SK-N-SH treated with all-trans-retinoic acid at 6 μM for 48 hours (cell line): ENCODE results near the gene PRSS21.

ENCODE experiments used
- ARNTL ChIP-seq: fragments of 450-650 bp; formaldehyde crosslinking; IDR thresholded peaks from 2 replicates; pipeline ENCODE4 v1.5.0; 2020; ENCODE audit warnings: low read depth, mild to moderate bottlenecking, moderate library complexity, borderline replicate concordance
- BACH2 ChIP-seq: fragments of 250-450 bp; sonication (Bioruptor Pico); IDR thresholded peaks from 2 replicates; pipeline ENCODE4 v1.9.0; 2021; ENCODE audit warnings: mild to moderate bottlenecking, borderline replicate concordance
- CREB5 ChIP-seq: fragments of 250-450 bp; sonication (Bioruptor Pico); IDR thresholded peaks from 2 replicates; pipeline ENCODE4 v1.5.1; 2020; ENCODE audit warnings: low read depth, mild to moderate bottlenecking, moderate library complexity
- CSRNP3 ChIP-seq: fragments of 250-450 bp; sonication (Bioruptor Pico); IDR thresholded peaks from 2 replicates; pipeline ENCODE4 v1.5.1; 2021; ENCODE audit warnings: mild to moderate bottlenecking, moderate library complexity
- ESRRG ChIP-seq: fragments of 250-450 bp; sonication (Bioruptor Pico); IDR thresholded peaks from 2 replicates; pipeline ENCODE4 v1.6.1; 2021; ENCODE audit warnings: mild to moderate bottlenecking
- PATZ1 ChIP-seq: fragments of 250-450 bp; sonication (Bioruptor Pico); IDR thresholded peaks from 2 replicates; pipeline ENCODE4 v1.8.0; 2020; ENCODE audit warnings: mild to moderate bottlenecking, moderate library complexity, borderline replicate concordance
- POU6F1 ChIP-seq: fragments of 250-450 bp; sonication (Bioruptor Pico); IDR thresholded peaks from 2 replicates; pipeline ENCODE4 v1.8.0; 2021; ENCODE audit warnings: low read depth, mild to moderate bottlenecking, moderate library complexity, borderline replicate concordance
- PPARA ChIP-seq: fragments of 250-450 bp; sonication (Bioruptor Pico); IDR thresholded peaks from 2 replicates; pipeline ENCODE4 v1.5.0; 2020; ENCODE audit warnings: mild to moderate bottlenecking, borderline replicate concordance
- TOX ChIP-seq: fragments of 250-450 bp; sonication (Bioruptor Pico); IDR thresholded peaks from 2 replicates; pipeline ENCODE4 v1.8.0; 2021; ENCODE audit warnings: mild to moderate bottlenecking, moderate library complexity, borderline replicate concordance
- ZC3H10 ChIP-seq: fragments of 250-450 bp; sonication (Bioruptor Pico); IDR thresholded peaks from 2 replicates; pipeline ENCODE4 v1.5.1; 2021; ENCODE audit warnings: mild to moderate bottlenecking, moderate library complexity
- ZNF70 ChIP-seq: fragments of 450-650 bp; formaldehyde crosslinking; IDR thresholded peaks from 2 replicates; pipeline ENCODE4 v1.5.0; 2020; ENCODE audit warnings: mild to moderate bottlenecking, moderate library complexity
- ZNF8 ChIP-seq: fragments of 450-650 bp; formaldehyde crosslinking; IDR thresholded peaks from 2 replicates; pipeline ENCODE4 v1.5.0; 2020; ENCODE audit warnings: mild to moderate bottlenecking, moderate library complexity

- peak; percentile 65; the same call in 1 of the 2 replicates for TF ChIP-seq PATZ1 (CRISPR knock-in tag)
- no peak for TF ChIP-seq ESRRG (CRISPR knock-in tag)
- TF ChIP-seq CREB5 (CRISPR knock-in tag) = 0 out of 2 replicates have a peak, but pooled peaks have one; percentile 13
- 0 out of 2 replicates have a peak, but pooled peaks have one; percentile 9 for TF ChIP-seq ZC3H10 (CRISPR knock-in tag)
- no peak for TF ChIP-seq PPARA
- no peak for TF ChIP-seq ZNF8 (CRISPR knock-in tag)
- no peak for TF ChIP-seq ARNTL (CRISPR knock-in tag)
- TF ChIP-seq TOX (CRISPR knock-in tag) = 0 out of 2 replicates have a peak, but pooled peaks have one; percentile 34
- TF ChIP-seq CSRNP3 (CRISPR knock-in tag) = no peak
- no peak for TF ChIP-seq POU6F1 (CRISPR knock-in tag)
- no peak for TF ChIP-seq BACH2
- no peak for TF ChIP-seq ZNF70 (CRISPR knock-in tag)
These were observed 51.2 kb downstream of the PRSS21 start for GRCh38 chr16:2867987-2868789.
